DMS153 treated with DMSO at 0.1 percent for 48 hours (cell line): ENCODE results near the gene PROSER3.

Source experiments
- DNase-seq: peaks from one replicate; lab custom pipeline; 2025; ENCODE audit not compliant: unreplicated experiment; lab: John Stamatoyannopoulos, UW

The PROSER3 gene

GRCh38 chr19:35816846-35817245 lies 58.9 kb downstream of the PROSER3 start:
- no peak for DNase-seq

- no peak for DNase-seq
Measured at GRCh38 chr19:35818445-35818844, 60.5 kb downstream of the PROSER3 start.
